Esophagus muscularis mucosa (tissue), 4 donors: ENCODE measurements around the gene ZDHHC20. TPM values are rescaled to one million over a fixed set of nuclear protein-coding genes. Genes with fewer than 3 reads are reported as not detected.

Experiments used
- DNase-seq: peaks from one replicate; pipeline ENCODE4 v3.0.0-alpha.2; 2017; ENCODE audit errors: extremely low spot score
- H3K27ac ChIP-seq, 4 donors: fragments of 200-600 bp; sonication (generic); replicated peaks in 1 of 4; 1 replicate in 3 of 4; 2 replicates in 1 of 4; pipeline ENCODE4 v1.5.1; 2016 to 2019; ENCODE audit warnings: mild to moderate bottlenecking in 1 of 4
- H3K27me3 ChIP-seq, 4 donors: fragments of 200-600 bp; sonication (generic); one replicate each; pipeline versions ENCODE4 v1.5.1 to v1.6.0; 2016 to 2019
- H3K36me3 ChIP-seq, 4 donors: fragments of 200-600 bp; sonication (generic); one replicate each; pipeline ENCODE4 v1.5.1; 2016 to 2019
- H3K4me1 ChIP-seq, 4 donors: fragments of 200-600 bp; sonication (generic); one replicate each; pipeline ENCODE4 v1.5.1; 2016 to 2019
- H3K4me3 ChIP-seq, 4 donors: fragments of 200-600 bp; sonication (generic); 1 replicate in 2 of 4; 2 replicates in 2 of 4; pipeline ENCODE4 v1.5.1; 2016 to 2019; ENCODE audit warnings: mild to moderate bottlenecking in 4 of 4, moderate library complexity in 1 of 4
- H3K9me3 ChIP-seq, 4 donors: fragments of 200-600 bp; sonication (generic); 1 replicate in 3 of 4; 2 replicates in 1 of 4; pipeline ENCODE4 v1.5.1; 2016 to 2019
- CTCF ChIP-seq, 3 experiments: fragments of 200-600 bp in 2 of 3; fragments of 450-650 bp in 1 of 3; sonication (generic) in 2 of 3; IDR thresholded peaks; one replicate each; pipeline ENCODE4 v1.5.1; 2017 to 2019; ENCODE audit warnings: antibody characterized with exemption in 3 of 3, mild to moderate bottlenecking in 2 of 3, moderate library complexity in 1 of 3
- EP300 ChIP-seq: sonication (generic); formaldehyde crosslinking; IDR thresholded peaks from one replicate; pipeline ENCODE4 v1.6.1; 2017; ENCODE audit warnings: antibody characterized with exemption
- POLR2A ChIP-seq: fragments of 450-650 bp; IDR thresholded peaks from one replicate; pipeline ENCODE4 v1.6.1; 2017; ENCODE audit warnings: antibody characterized with exemption, moderate library complexity, mild to moderate bottlenecking, low read depth
- POLR2AphosphoS5 ChIP-seq, 2 donors: sonication (generic); formaldehyde crosslinking; IDR thresholded peaks; one replicate each; pipeline ENCODE4 v1.6.1; 2017; ENCODE audit warnings: antibody characterized with exemption in 2 of 2
- WGBS: methylation state at CpG from one replicate; pipeline ENCODE4 v1.1.5; 2018; 5-methylcytosine and 5-hydroxymethylcytosine counted together
- intact Hi-C: fragments of 100-400 bp; cut with DNase I; formaldehyde crosslinking; loops from one replicate; pipeline ENCODE4 v1.15.1; 2023
- small RNA-seq, 3 donors: library from RNA; depleted of rRNA; stranded (forward); fragments of <200 nt; gene quantifications; one replicate each; pipeline ENCODE3, GENCODE V24; 2016
- total RNA-seq, 4 donors: library from RNA; depleted of rRNA; stranded (reverse); fragments of >200 nt; gene quantifications; one replicate each; pipeline versions ENCODE4 v1.1.0 to v1.2.1, GENCODE V29; 2016

Gene ZDHHC20
- total RNA-seq, 4 donors from 2014 or later = 47.4 to 53.3 (median 50.2) TPM

GRCh38 chr13:21322988-21323387, 136.1 kb downstream of the ZDHHC20 start:
- H3K27me3 ChIP-seq = no peaks in the 10 kb centered on the region
- WGBS = 97% methylated on average over 3 of the region's 3 CpGs
- intact Hi-C loops = no loop called here
- no peaks in the 10 kb centered on the region for H3K9me3 ChIP-seq
- H3K4me1 ChIP-seq = peaks cover 0 to 22% (median 14%) of the 10 kb centered on the region in 4 donors
- no peaks in the 10 kb centered on the region for H3K36me3 ChIP-seq
- H3K4me3 ChIP-seq = no peak overlapping the region
- H3K27ac ChIP-seq = no peak overlapping the region
- no peak for DNase-seq
- TF ChIP-seq EP300 (no peak), POLR2AphosphoS5 (IDR thresholded peaks at IDR 0.05) (no peak), CTCF (IDR thresholded peaks at IDR 0.05) (no peak), POLR2A (no peak)

Small RNA genes lying within 50 kb of the gene (small RNA-seq; reads per million reads assigned to genes)
- gene RNA5SP25 = 0 to 0.25 (median 0.19) reads per million in 3 donors

Other genes with a start within 250 kb of the ZDHHC20 start
- gene MICU2, start 144.9 kb upstream of the ZDHHC20 start, total RNA-seq = 10 to 100 TPM; 31.6 to 39.5 (median 36.0) TPM
- gene FGF9, start 211.8 kb upstream of the ZDHHC20 start, total RNA-seq = 1 to 10 TPM in 3 of 4 donors, under 1 TPM in 1; 0.50 to 1.9 (median 1.5) TPM